Endodermal cell (in vitro differentiated cells): Measurements from ENCODE around the gene DCDC2. TPM values are rescaled to one million over a fixed set of nuclear protein-coding genes. Genes with fewer than 3 reads are reported as not detected.

Experiments used
- DNase-seq: peaks from one replicate; pipeline ENCODE4 v3.0.0-alpha.2; 2017
- H3K27ac ChIP-seq: 2 replicates; pipeline ENCODE4 v1.5.1; 2013; ENCODE audit warnings: mild to moderate bottlenecking, low read depth, low read length, moderate library complexity
- H3K27me3 ChIP-seq: 2 replicates; pipeline ENCODE4 v1.6.1; 2013; ENCODE audit warnings: mild to moderate bottlenecking, low read length, moderate library complexity; ENCODE audit not compliant: insufficient read depth, control insufficient read depth, poor library complexity, severe bottlenecking
- H3K36me3 ChIP-seq: 2 replicates; pipeline ENCODE4 v1.7.0; 2013; ENCODE audit warnings: mild to moderate bottlenecking, low read length, moderate library complexity; ENCODE audit not compliant: control insufficient read depth, insufficient read depth
- H3K4me1 ChIP-seq: one replicate; pipeline ENCODE4 v1.7.0; 2013; ENCODE audit warnings: low read length; ENCODE audit not compliant: control insufficient read depth, insufficient read depth
- H3K4me3 ChIP-seq: 2 replicates; pipeline ENCODE4 v1.5.1; 2013; ENCODE audit warnings: mild to moderate bottlenecking, low read length, moderate library complexity
- H3K9ac ChIP-seq: 2 replicates; pipeline ENCODE4 v1.6.1; 2013; ENCODE audit warnings: mild to moderate bottlenecking, low read length, moderate library complexity; ENCODE audit not compliant: poor library complexity, severe bottlenecking; ENCODE audit errors: extremely low read depth
- H3K9me3 ChIP-seq: 2 replicates; pipeline ENCODE4 v1.6.1; 2013; ENCODE audit warnings: mild to moderate bottlenecking, low read length, moderate library complexity; ENCODE audit not compliant: control insufficient read depth
- H3K27ac Mint-ChIP-seq: 2 replicates; pipeline ENCODE4 v1.8.0; 2020; ENCODE audit warnings: mixed read lengths
- H3K27me3 Mint-ChIP-seq: 2 replicates; pipeline ENCODE4 v1.8.0; 2021; ENCODE audit warnings: mild to moderate bottlenecking, mixed read lengths; ENCODE audit not compliant: insufficient read depth
- H3K36me3 Mint-ChIP-seq: 2 replicates; pipeline ENCODE4 v1.8.0; 2020; ENCODE audit warnings: low read depth, mixed read lengths
- H3K4me1 Mint-ChIP-seq: 2 replicates; pipeline ENCODE4 v1.8.0; 2020; ENCODE audit warnings: mixed read lengths
- H3K4me3 Mint-ChIP-seq: 2 replicates; pipeline ENCODE4 v1.8.0; 2020; ENCODE audit warnings: mild to moderate bottlenecking, moderate library complexity, mixed read lengths
- H3K9me3 Mint-ChIP-seq: 2 replicates; pipeline ENCODE4 v1.8.0; 2020; ENCODE audit warnings: mild to moderate bottlenecking, mixed read lengths
- CTCF ChIP-seq: fragments of 200-600 bp; sonication (generic); conservative IDR thresholded peaks from 2 replicates; pipeline ENCODE4 v1.5.0; 2021; ENCODE audit warnings: antibody characterized with exemption, mild to moderate bottlenecking
- WGBS, 2 experiments: methylation state at CpG; one replicate each; pipeline versions ENCODE4 v1.1.5 to v1.1.7; 2013; ENCODE audit warnings: missing lambda C conversion rate in 2 of 2, mixed read lengths in 1 of 2; ENCODE audit not compliant: insufficient coverage in 1 of 2, insufficient read length in 1 of 2; 5-methylcytosine and 5-hydroxymethylcytosine counted together
- total RNA-seq, 2 donors: library from RNA; stranded (reverse); fragmentation: NEBNext Ultra II Directional in 1 of 2; extraction: Animal tissue kit (Norgen Biotek cat#: 25700) in 1 of 2; gene quantifications; 2 replicates in 1 of 2; 3 replicates in 1 of 2; pipeline ENCODE4 v1.2.1, GENCODE V29; 2021

The DCDC2 gene
- total RNA-seq, 2 donors from 2014 or later: 0.49 to 1.4 TPM

- no peaks in the 10 kb centered on the region for H3K36me3 Mint-ChIP-seq
Measured at GRCh38 chr6:24329451-24329850, 28.4 kb downstream of the DCDC2 start.

GRCh38 chr6:24329022-24329421 is 28.8 kb downstream of the DCDC2 start:
- no peak overlapping the region for H3K4me3 Mint-ChIP-seq
- TF ChIP-seq CTCF: no peak
- no peaks in the 10 kb centered on the region for H3K9me3 Mint-ChIP-seq
- Histone ChIP-seq H3K4me1 (no peaks in the 10 kb centered on the region), H3K4me3 (no peak overlapping the region), H3K27me3 (no peaks in the 10 kb centered on the region), H3K9me3 (no peaks in the 10 kb centered on the region), H3K9ac (no peak overlapping the region), H3K27ac (no peak overlapping the region), H3K36me3 (no peaks in the 10 kb centered on the region)
- H3K27me3 Mint-ChIP-seq: peaks cover 29% of the 10 kb centered on the region
- DNase-seq: no peak
- WGBS, 2 experiments: 92 to 95% methylated on average over 2 to 4 of the region's 4 CpGs
- no peaks in the 10 kb centered on the region for H3K36me3 Mint-ChIP-seq
- peaks cover 12% of the 10 kb centered on the region for H3K4me1 Mint-ChIP-seq
- no peak overlapping the region for H3K27ac Mint-ChIP-seq

More at GRCh38 chr6:24329451-24329850, 28.4 kb downstream of the DCDC2 start:
- no peaks in the 10 kb centered on the region for H3K9me3 Mint-ChIP-seq
- Histone ChIP-seq H3K9ac (no peak overlapping the region), H3K27me3 (no peaks in the 10 kb centered on the region), H3K36me3 (no peaks in the 10 kb centered on the region), H3K4me3 (no peak overlapping the region), H3K4me1 (no peaks in the 10 kb centered on the region), H3K27ac (no peak overlapping the region), H3K9me3 (no peaks in the 10 kb centered on the region)
- H3K27me3 Mint-ChIP-seq: peaks cover 28% of the 10 kb centered on the region
- no peak for DNase-seq
- no peak overlapping the region for H3K27ac Mint-ChIP-seq
- H3K4me3 Mint-ChIP-seq: no peak overlapping the region
- 93% methylated on average over 2 of the region's 2 CpGs; no CpG with 5 or more reads in 1 of the 2 experiments for WGBS, 2 experiments
- H3K4me1 Mint-ChIP-seq: peaks cover 8% of the 10 kb centered on the region
- TF ChIP-seq CTCF: no peak

- Histone ChIP-seq H3K4me3 (no peak overlapping the region), H3K9ac (no peak overlapping the region), H3K36me3 (no peaks in the 10 kb centered on the region), H3K9me3 (no peaks in the 10 kb centered on the region), H3K4me1 (no peaks in the 10 kb centered on the region), H3K27me3 (no peaks in the 10 kb centered on the region), H3K27ac (no peak overlapping the region)
- Mint-ChIP-seq H3K27me3 (peaks cover 37% of the 10 kb centered on the region), H3K36me3 (no peaks in the 10 kb centered on the region), H3K27ac (no peak overlapping the region), H3K4me3 (no peak overlapping the region), H3K4me1 (peaks cover 20% of the 10 kb centered on the region), H3K9me3 (no peaks in the 10 kb centered on the region)
- no peak for TF ChIP-seq CTCF
- DNase-seq: no peak
- WGBS, 2 experiments: 94 to 95% methylated on average over 2 of the region's 4 CpGs
Measured at GRCh38 chr6:24327756-24328155, 30.1 kb downstream of the DCDC2 start.
